ENCODE data around the gene ARID5A. TPM values are rescaled to one million over a fixed set of nuclear protein-coding genes. Genes with fewer than 3 reads are reported as not detected.

Gene ARID5A
- total and polyA plus RNA-seq, 7 donors: 12.9 to 73.6 (median 29.9) TPM

DNA sequence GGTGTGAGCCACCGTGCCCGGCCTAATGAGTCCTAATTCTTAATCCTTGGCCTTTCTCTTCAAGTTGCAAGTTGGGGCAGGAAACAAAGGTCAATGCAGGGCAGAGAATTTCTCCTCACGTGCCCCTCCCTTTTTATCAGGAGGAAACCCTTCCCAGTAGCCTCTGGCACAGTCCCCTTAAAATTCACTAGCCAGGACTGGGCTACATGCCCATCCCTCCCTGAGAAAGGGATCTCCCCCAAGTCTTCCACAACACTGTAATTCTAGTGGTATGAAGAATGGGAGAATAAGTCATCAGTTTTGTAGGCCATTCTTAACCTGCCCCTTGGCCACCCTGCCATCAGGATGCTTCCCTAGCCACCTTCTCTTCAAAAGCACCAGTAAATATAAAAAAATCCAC, 42.2 kb downstream of the ARID5A start:
- peaks cover 14% of the 10 kb centered on the region for H3K4me1 ChIP-seq
- TF ChIP-seq, protein P1, sequence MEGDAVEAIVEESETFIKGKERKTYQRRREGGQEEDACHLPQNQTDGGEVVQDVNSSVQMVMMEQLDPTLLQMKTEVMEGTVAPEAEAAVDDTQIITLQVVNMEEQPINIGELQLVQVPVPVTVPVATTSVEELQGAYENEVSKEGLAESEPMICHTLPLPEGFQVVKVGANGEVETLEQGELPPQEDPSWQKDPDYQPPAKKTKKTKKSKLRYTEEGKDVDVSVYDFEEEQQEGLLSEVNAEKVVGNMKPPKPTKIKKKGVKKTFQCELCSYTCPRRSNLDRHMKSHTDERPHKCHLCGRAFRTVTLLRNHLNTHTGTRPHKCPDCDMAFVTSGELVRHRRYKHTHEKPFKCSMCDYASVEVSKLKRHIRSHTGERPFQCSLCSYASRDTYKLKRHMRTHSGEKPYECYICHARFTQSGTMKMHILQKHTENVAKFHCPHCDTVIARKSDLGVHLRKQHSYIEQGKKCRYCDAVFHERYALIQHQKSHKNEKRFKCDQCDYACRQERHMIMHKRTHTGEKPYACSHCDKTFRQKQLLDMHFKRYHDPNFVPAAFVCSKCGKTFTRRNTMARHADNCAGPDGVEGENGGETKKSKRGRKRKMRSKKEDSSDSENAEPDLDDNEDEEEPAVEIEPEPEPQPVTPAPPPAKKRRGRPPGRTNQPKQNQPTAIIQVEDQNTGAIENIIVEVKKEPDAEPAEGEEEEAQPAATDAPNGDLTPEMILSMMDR (IDR thresholded peaks at IDR 0.05): no peak
- WGBS, 3 donors: 48 to 64% (median 54%) methylated on average over 3 of the region's 3 CpGs
- no peak for DNase-seq
- H3K4me3 ChIP-seq: no peak overlapping the region
- peaks cover 2 to 10% of the 10 kb centered on the region in 2 donors for H3K36me3 ChIP-seq (ENCODE audit: insufficient read depth in 1 of 2, low read depth in 1 of 2)
- H3K27me3 ChIP-seq (ENCODE audit: insufficient read depth in 3 of 3, low read length in 2 of 3): no peaks in the 10 kb centered on the region
- H3K27ac ChIP-seq: no peak overlapping the region
- intact Hi-C loops (cut with DNase I): no loop called here
- no peak for ATAC-seq
- H3K9me3 ChIP-seq: no peaks in the 10 kb centered on the region

DNA sequence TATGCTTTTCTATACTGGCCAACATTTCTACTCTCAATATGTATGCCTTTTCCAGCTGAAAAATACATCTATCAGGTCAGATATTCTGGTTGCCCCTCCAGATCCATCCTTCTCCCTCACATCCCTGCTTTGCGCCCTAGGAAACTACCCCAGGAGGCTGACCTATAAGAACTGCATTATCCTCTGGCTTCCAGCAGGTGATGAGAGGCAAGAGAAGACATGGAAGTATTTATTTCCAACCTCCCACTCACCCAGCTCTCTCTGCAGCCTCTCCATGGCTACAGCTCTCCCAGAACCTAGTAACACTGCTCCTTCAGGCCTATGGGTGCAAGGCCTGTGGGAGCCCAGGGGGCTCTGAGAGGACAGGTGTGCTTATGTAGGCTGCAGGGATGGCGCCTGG, 42.9 kb downstream of the ARID5A start:
- DNase-seq: no peak
- TF ChIP-seq, protein P1 (IDR thresholded peaks at IDR 0.05): no peak
- 97 to 100% (median 98%) methylated on average over 2 of the region's 2 CpGs for WGBS, 3 donors
- Histone ChIP-seq H3K27ac (no peak overlapping the region), H3K9me3 (no peaks in the 10 kb centered on the region), H3K27me3 (ENCODE audit: insufficient read depth in 3 of 3, low read length in 2 of 3) (no peaks in the 10 kb centered on the region), H3K4me3 (no peak overlapping the region), H3K36me3 (ENCODE audit: insufficient read depth in 1 of 2, low read depth in 1 of 2) (peaks cover 2 to 17% of the 10 kb centered on the region in 2 donors), H3K4me1 (peaks cover 17% of the 10 kb centered on the region)
- ATAC-seq: peak in 1 of 4 donors; percentile 17
- intact Hi-C loops (cut with DNase I): no loop called here

DNA sequence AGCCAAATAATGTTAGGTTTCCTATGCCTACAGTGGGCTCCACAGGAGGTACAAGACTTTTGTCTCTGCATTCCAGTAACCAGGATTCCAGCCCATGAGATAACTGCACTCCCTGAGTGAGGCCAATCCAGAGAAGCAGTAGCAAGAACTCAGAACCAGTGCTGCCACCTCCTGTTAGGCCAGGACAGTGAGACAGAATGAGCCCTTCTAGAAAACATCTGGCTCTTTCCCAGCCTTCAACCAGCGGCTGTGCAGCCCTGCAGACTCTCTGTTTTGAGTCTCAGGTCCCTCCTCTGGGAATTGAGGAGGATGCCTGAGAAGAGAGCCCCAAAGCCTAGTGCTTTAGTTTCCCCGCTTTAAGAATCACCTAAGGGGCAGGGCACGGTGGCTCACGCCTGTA, 44.2 kb downstream of the ARID5A start:
- intact Hi-C loops (cut with DNase I): no loop called here
- whole genome bisulfite sequencing, 3 donors: 83 to 86% (median 84%) methylated on average over 4 of the region's 4 CpGs
- Histone ChIP-seq H3K27me3 (ENCODE audit: insufficient read depth in 3 of 3, low read length in 2 of 3) (no peaks in the 10 kb centered on the region), H3K4me1 (peaks cover 12% of the 10 kb centered on the region), H3K27ac (no peak overlapping the region), H3K9me3 (no peaks in the 10 kb centered on the region), H3K4me3 (no peak overlapping the region), H3K36me3 (ENCODE audit: insufficient read depth in 1 of 2, low read depth in 1 of 2) (peaks cover 2 to 23% of the 10 kb centered on the region in 2 donors)
- ATAC-seq (peak in 1 of 4 donors; percentile 50), DNase-seq (no peak)
- TF ChIP-seq, protein P1 (IDR thresholded peaks at IDR 0.05): no peak

DNA sequence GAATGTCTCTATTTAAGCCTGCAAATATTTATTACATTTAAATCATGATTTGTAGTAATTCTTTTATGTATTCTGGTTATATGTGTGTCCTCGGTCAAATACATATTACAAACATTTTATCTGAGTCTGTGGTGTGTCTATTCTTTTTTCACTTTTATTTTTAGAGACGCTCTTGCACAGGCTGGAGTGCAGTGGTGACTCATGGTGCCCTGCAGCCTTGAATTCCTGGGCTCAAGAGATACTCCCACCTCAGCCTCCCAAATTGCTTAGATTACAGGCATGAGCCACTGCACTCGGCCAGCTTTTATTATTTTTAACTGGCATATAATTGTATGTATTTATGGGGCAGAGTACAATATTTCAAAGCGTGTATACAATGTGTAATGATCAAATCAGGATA, 47.5 kb downstream of the ARID5A start:
- Histone ChIP-seq H3K4me1 (peaks cover 15% of the 10 kb centered on the region), H3K27me3 (ENCODE audit: insufficient read depth in 3 of 3, low read length in 2 of 3) (no peaks in the 10 kb centered on the region), H3K9me3 (no peaks in the 10 kb centered on the region), H3K27ac (no peak overlapping the region), H3K4me3 (no peak overlapping the region), H3K36me3 (ENCODE audit: insufficient read depth in 1 of 2, low read depth in 1 of 2) (peaks cover 2 to 23% of the 10 kb centered on the region in 2 donors)
- WGBS, 3 donors: 73 to 90% (median 79%) methylated on average over 4 of the region's 4 CpGs
- intact Hi-C loops (cut with DNase I): no loop called here
- ATAC-seq (peak; percentile 56 to 69 (median 62)), DNase-seq (no peak)
- TF ChIP-seq, protein P1 (IDR thresholded peaks at IDR 0.05): no peak

DNA sequence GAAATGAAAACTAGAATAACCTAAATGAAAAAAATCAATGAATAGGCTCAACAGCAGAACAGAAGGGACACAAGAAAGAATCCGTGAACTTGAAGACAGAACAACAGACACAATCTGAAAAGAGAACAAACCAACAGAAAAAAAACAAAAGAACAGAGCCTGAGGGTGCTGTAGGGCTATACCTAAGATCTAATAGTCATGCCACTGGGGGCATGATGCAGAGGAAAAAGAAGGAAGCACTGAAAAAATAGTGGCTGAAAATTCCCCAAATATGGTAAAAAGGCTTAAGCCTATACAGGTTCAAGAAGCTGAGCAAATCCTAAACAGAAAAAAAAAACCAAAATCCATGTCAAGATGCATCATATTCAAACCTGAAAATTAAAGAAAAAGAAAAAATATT, 51.3 kb downstream of the ARID5A start:
- intact Hi-C loops (cut with DNase I): no loop called here
- H3K36me3 ChIP-seq (ENCODE audit: insufficient read depth in 1 of 2, low read depth in 1 of 2): peaks cover 2 to 26% of the 10 kb centered on the region in 2 donors
- no peaks in the 10 kb centered on the region for H3K9me3 ChIP-seq
- H3K27ac ChIP-seq: peak overlapping the region; percentile 37
- H3K27me3 ChIP-seq (ENCODE audit: insufficient read depth in 3 of 3, low read length in 2 of 3): no peaks in the 10 kb centered on the region
- DNase-seq: no peak
- no peak overlapping the region for H3K4me3 ChIP-seq
- no peak for ATAC-seq
- peaks cover 24% of the 10 kb centered on the region for H3K4me1 ChIP-seq
- 95 to 100% (median 99%) methylated on average over 1 of the region's 1 CpG for WGBS, 3 donors
- TF ChIP-seq, protein P1 (IDR thresholded peaks at IDR 0.05): no peak
